DMS114 treated with DMSO at 0.1 percent for 48 hours (cell line): ENCODE measurements around the gene HLA-DOA.

Experiments used
- DNase-seq: peaks from one replicate; lab custom pipeline; 2025; ENCODE audit not compliant: unreplicated experiment; lab: John Stamatoyannopoulos, UW

The HLA-DOA gene

DNA sequence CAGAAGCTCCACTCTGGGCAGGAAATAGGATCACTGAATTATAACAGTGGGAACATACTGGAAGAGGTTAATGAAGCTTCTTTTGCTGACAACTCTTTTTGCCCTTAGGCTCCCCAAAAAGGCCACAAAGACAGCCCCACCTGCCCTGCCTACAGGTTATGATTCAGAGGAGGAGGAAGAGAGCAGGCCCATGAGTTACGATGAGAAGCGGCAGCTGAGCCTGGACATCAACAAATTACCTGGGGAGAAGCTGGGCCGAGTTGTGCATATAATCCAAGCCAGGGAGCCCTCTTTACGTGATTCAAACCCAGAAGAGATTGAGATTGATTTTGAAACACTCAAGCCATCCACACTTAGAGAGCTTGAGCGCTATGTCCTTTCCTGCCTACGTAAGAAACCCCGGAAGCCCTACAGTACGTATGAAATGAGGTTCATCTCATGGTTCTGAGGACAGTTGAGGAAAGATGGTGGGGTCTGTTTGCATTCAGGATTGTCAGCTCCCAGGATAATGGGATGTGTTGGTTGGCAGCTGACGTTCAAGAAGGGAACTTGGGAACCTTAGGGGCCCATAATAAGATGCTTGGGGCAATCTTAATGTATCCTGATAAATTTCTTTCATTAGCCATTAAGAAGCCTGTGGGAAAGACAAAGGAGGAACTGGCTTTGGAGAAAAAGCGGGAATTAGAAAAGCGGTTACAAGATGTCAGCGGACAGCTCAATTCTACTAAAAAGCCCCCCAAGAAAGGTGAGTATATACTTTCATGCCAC lies 29.5 kb downstream of the HLA-DOA start:
- DNase-seq, result no peak

DNA sequence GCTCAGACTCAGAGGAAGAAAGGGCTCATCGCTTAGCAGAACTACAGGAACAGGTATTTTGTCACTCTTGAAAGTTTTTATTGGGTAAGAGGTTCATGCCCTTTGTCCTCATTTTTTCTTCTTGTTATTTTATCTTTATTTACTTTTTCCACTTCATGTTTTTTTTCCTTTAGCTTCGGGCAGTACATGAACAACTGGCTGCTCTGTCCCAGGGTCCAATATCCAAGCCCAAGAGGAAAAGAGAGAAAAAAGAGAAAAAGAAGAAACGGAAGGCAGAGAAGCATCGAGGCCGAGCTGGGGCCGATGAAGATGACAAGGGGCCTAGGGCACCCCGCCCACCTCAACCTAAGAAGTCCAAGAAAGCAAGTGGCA lies 31.5 kb downstream of the HLA-DOA start:
- no peak for DNase-seq

DNA sequence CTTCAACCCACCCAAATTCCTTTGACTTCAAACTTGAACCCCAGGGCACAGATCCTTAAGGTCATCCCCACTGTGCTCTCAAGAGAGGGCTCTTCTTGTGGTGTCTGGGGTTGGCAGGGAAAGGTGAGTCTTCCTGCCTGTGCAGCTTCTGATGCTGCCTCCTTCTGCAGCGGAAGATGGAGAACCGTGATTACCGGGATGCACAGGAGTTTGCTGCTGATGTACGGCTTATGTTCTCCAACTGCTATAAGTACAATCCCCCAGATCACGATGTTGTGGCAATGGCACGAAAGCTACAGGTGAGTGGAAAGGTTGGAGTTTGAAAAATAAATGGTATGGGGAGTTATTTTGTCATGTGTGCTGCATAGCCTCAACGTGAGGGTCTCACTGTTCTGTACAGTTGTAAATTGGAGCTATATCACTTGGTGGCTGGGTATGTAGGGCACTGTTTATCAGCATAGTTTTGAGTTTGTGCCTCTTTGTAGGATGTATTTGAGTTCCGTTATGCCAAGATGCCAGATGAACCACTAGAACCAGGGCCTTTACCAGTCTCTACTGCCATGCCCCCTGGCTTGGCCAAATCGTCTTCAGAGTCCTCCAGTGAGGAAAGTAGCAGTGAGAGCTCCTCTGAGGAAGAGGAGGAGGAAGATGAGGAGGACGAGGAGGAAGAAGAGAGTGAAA lies 32.0 kb downstream of the HLA-DOA start:
- no peak for DNase-seq

DNA sequence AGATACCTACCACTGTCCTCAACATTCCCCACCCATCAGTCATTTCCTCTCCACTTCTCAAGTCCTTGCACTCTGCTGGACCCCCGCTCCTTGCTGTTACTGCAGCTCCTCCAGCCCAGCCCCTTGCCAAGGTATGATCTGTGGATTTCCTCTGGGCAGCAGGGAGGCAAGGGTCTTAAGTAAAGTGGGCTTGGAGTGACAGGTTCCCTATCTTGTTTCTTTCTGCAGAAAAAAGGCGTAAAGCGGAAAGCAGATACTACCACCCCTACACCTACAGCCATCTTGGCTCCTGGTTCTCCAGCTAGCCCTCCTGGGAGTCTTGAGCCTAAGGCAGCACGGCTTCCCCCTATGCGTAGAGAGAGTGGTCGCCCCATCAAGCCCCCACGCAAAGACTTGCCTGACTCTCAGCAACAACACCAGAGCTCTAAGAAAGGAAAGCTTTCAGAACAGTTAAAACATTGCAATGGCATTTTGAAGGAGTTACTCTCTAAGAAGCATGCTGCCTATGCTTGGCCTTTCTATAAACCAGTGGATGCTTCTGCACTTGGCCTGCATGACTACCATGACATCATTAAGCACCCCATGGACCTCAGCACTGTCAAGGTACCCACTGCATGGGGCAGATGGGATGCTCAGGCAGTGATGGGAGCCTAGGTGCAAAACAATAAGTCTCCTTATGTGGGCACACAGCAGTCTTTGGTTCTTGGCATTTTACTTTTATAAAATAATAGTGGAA lies 32.9 kb downstream of the HLA-DOA start:
- DNase-seq, result no peak

DNA sequence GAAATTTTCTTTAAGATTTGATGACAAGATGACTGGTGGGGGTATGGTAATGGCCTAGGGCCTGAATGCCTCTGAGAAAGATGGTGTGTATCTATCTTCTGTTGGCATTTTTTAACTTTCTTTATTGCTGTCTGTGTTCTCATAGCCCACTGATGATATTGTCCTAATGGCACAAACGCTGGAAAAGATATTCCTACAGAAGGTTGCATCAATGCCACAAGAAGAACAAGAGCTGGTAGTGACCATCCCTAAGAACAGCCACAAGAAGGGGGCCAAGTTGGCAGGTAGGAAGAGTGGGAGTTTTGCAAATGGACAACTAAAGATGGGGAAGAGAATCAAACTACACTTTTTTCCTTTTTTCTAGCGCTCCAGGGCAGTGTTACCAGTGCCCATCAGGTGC lies 33.5 kb downstream of the HLA-DOA start:
- DNase-seq, result no peak

DNA sequence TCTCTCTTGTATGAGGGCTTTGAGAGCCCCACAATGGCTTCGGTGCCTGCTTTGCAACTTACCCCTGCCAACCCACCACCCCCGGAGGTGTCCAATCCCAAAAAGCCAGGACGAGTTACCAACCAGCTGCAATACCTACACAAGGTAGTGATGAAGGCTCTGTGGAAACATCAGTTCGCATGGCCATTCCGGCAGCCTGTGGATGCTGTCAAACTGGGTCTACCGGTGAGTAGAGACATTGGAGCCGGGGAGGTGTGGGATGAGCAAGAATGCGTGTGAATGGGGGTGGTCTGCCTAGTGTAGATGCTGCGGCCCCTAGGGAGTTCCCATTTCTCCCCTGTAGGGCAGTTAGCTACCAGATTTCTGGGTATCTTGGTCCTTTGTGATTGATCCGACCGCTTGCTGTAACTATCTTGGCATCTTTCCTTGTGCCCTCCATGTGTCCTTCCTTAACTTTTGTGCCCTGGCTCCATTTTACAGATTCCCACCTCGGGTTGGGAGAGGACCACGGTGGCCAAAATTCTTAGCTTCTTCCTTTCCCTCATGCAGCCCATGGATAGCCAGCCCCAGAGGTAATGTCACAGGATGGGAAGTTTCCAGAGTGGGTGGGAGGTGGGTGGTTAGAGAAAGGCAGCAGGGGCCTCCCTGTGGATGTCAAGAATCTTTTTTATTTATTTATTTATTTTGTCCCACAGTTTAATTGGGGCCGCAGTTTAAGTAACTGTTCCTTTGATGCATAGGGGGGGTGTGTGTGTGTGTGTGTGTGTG lies 34.7 kb downstream of the HLA-DOA start:
- DNase-seq, result no peak

DNA sequence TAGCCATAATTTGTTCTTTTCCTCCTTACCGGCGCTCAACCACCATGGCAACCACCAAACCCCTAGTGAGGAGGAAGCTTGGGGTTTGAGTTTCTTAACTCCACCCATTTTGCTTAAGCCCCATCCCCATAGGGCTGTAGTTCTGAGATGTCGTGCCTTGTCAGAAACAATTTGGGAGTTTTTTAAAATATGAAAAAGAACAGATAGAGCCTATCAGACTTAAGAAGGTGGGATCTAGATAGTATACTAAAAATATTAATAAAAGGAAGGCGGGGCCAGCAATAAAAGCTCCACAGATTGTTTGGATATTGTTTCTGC lies 35.4 kb downstream of the HLA-DOA start:
- peak; percentile 56 for DNase-seq

DNA sequence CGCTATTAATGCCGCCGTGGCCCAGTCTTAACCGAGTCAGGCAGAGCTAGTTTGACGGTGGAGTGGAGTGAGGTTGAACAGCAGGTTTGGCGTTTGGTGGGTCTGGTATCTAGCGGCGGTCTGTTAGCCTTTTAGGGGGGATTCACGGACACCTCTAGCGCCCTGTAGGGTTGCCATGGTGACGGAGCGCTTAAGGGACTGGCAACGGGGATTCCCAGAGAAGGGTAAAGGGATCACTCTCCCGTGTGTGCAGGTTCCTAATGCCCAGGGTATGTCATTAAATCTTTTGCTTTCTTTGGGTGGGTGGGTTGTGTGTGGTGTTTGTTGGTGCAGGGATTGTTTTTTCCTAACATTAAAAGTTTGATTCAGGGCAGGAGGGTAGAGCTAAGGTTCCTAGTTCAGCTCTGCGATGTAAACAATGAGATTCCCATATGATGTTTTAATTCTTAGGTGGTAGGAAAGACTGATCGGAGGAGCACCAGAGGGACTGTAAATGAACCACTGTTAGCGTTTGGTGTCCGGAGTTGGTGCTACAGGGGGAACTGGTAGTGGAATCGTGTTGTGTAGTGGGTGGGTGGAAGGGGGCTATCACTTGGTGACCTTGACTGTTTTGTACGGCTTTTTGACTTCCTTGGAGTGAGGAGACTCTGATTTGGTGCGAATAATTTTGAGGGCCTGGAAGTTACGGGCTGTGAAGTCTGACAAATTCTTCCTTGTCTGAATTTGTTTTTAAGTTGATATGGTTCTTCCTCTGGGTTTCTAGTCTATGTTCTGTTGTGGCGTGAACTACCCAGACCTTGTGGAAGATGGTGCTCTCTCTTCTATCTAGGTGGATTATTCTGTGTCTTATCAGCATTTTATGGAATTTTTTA lies 36.0 kb downstream of the HLA-DOA start:
- DNase-seq, result peak; percentile 34

DNA sequence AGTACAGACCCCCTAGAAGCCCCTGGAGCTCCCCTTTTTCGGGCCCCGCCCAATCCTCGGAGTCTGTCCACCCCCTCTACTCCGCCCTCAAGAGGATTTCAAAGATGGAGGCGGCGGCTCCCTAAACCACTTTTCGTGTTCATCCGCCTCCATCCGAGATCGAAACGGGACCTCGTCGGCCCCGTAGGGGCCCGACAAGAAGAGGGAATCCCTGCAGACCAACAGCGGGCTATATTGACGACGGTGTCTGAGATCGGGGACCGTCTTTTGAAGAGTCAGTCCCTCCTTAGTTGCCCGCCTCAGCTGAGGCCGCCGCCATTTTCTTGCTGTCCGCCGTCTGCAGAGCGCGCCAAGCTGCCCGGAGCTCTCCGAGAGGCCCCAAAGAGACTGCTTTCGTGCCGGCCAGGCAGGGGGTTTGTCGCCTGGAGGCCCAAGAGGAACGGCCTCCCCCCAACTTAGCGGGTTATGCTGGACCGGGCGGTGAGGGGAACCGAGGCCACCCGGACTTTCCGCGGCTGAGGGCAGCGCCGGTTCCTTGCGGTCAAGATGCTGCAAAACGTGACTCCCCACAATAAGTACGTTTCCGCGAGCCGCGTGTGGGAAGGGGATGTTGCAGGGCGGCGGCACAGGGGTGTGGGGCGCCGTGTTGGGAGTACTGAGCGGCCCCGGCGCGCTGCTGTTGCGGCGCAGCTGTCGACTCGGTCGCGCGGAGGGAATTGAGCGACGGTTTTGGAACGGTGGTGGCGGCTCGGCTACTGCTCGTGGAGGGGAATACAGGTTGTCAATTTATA lies 36.8 kb downstream of the HLA-DOA start:
- no peak for DNase-seq

DNA sequence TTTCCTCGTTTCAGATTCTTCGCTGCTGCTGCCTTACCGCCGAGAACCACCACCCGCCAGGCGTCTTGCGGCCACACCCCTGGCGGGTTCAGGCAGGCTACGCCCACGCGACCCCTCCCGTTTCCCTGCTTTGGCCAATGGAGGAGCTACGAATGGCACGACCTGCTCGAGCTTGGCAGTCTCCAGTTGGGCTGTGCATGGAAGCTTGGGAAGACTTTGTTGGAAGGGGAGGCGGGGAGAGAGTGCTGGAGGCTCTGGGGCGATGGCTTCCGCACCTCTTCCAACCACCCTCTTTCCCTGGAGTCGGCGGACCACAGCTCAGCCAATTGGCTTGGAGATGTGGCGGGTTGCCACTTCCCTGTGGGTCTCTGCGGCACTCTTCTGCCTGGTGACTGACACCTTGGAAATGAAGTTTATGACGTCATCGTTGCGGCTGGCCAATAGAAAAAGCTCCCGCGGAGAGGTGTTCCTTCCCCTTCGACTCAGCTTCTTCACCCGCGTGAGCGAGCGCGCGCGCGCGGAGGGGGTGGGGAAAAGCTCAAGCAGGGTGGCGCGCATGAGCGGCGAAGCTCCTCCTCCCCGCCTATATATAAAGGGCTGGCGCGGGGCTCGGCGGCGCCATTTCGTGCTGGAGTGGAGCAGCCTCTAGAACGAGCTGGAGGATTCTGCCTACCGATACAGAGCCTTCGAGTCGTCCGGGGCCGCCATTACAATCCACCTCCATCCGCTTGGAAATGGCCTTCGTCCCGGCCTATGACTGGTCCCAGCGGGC lies 37.6 kb downstream of the HLA-DOA start:
- peak; percentile 99 for DNase-seq

DNA sequence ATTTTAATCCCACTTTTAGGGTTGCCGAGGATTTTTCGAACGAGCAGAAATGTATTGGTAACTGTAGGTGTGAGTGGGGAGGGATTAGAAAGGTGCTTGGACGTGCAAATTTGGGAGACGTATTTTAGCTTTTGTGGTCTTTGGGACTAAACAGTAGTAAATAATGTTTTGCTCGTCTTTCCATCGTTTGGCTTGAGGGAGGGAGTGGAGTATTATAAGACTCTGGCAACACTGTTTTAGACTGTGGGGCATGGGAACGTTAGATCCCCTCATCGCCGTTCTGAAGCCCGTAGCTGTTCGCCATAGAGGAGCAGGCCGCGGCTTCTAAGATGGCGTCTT lies 38.2 kb downstream of the HLA-DOA start:
- DNase-seq, result no peak

DNA sequence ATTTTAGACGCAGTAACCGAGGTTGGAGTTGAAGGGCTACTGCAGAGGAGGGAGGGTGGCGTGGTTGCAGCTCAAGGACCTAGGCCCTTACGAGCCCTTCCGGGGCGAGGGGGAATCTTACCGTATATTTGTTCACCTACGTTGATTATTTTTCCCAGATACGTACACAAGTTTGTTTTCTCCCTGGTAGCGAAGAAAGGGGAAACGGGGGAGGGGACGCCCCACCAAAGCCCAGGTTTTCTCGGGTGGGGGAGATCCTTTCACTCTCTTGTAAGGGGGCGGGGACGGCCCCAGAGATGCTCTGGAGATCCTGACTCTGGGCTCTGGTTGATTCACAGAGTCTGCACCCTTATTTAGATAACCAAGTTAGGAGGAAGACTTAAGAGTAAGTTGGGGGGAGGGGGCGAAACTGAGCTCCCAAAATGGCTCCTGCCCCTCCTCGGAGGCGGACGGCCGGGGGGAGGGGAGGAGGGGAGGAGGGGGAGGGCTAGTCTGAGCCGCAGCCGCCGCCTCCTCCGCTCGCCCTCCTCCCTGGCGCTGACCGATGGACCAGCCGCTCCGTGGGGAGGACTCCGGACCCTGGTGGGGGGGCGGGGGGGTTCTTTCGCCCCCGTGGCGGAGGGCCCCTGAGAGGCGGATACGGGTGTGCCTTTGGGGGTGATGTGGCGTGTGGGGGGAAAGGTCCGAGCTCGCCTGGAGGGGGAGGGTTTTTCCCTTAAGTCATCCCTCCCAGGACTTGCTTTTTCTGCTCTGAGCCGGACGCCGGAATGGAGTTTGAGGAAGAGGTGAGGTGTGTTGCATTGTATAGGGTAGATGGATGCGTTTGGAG lies 38.8 kb downstream of the HLA-DOA start:
- DNase-seq, result peak; percentile 80

DNA sequence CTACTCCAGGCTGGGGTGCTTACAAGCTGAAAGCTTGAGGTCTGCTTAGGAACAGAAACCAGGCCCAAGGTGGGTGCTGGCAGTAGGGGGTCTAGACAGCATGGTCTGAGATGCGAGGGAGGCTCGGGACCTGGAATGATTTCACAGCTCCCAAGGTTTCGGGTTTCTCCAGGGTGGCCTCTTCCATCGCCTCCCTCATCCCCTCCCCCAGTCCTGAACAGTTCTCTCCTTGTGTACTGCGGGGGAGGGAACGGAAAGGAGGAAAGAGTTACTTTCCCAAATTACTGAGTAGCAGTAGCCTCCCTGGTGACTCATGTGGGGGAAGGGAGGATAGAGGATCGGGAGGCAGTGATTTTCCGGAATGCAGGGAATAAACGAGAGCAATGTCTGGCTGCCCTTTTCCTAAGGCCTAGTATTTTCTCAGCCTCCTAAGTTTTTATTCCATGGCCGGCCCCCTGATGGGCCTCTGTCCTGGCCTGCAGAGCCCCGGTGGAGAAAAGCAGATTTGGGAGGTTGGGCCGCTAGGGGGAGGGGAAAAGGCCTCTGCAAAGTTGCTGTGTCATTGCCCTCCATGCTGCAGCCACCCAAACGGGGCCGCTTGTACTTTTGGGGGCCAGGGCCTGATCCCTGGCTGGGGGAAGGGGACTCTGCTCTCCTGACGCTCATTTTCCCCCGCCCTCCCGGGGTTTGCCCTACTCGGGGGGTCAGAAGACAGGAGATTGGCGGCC lies 39.5 kb downstream of the HLA-DOA start:
- DNase-seq, result peak; percentile 88

DNA sequence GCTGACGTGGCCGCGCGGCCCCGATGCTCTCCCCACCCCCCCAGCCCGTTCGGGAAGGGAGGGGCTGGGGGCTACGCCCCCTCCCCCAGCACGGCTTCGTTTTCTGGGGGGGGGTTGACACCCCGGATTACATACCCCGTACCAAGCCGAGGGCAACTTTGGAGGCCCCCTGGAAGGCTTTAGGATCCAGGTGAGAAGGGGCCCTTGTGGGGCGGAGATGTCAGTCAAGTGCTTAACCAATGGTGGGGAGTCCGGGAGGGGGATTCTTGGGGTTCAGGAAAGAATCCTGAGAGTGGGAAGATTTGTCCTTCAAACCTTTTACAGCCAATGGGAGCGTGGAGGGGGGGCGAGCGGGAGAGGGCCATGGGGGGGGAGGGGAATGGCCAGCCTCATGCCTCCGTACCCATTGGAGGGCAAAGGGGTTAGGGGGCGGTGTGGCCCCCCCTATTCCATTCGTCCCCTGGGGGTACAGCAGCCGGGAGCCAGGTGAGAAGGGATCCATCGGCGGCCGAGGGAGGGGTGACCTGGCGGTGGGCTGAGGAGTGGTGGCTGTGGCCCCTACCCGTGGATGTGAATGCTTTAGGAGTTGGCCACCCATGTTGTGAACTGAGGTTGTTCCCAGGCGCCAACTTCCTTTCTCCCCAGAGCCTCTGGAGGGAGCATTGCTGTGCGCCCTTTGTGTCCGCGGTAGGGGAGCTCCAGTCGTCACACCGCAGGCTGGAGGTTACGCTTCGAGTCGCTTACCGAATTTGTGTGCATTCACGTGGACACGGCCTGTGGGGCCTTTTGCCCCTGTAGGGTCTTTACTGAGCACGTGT lies 40.3 kb downstream of the HLA-DOA start:
- peak; percentile 84 for DNase-seq

DNA sequence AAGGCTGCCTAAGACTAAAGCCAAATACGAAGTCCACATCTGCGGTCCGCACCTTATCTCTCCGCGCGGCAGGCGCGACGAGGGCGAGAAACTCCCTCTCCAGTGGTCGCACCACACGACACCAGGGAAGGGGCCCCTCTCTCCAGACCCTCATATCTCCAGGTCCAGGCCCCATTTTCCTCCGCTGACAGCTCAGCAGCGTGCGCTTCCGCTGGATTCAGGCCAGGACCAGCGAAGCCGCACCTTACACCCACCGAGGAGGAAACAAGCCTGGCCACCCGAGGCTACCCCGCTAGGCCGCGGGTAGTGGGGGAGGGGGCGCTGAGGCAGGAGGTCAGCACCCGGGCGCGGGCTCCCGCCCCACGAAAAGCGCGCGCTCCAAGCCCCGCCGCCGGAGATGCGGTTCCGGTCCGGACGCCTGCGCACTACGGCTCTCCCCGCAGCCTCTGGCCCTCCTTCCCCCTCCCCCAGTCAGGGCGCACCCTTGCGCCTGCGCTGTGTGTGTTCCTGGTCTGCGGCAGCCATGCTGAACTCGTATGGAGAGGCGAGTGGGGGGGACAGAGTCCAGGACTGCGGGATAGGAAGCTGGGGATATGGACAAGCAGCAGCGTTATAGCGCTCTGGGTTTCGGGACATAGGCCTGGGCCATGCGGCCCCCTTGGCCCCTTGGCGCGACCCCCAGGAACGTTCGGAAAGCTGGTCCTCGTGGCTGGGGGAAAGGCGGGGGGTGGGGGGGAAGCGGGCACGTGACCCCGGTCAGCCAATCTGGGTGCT lies 41.1 kb downstream of the HLA-DOA start, which contains the start of gene BRD2:
Gene BRD2 (plus strand): TSS at position 502 of the 774 bp plus-strand sequence. CDS start 4,305 bp downstream, outside the sequence.
- DNase-seq, result peak; percentile 97
